Brain microvascular endothelial cell (primary cell): ENCODE data around the gene CLASRP.

Source experiments
- DNase-seq: peaks from one replicate; pipeline ENCODE4 v3.0.0-alpha.2; 2020
- H3K27ac ChIP-seq: fragments of 250-450 bp; sonication (Bioruptor Pico); 2 replicates; pipeline ENCODE4 v1.5.1; 2020; ENCODE audit warnings: mild to moderate bottlenecking, moderate library complexity
- H3K27me3 ChIP-seq: fragments of 250-450 bp; sonication (Bioruptor Pico); replicated peaks from 2 replicates; pipeline ENCODE4 v1.5.1; 2020; ENCODE audit warnings: mild to moderate bottlenecking
- H3K36me3 ChIP-seq: fragments of 250-450 bp; sonication (Bioruptor Pico); replicated peaks from 2 replicates; pipeline ENCODE4 v1.5.1; 2020; ENCODE audit warnings: mild to moderate bottlenecking
- H3K4me3 ChIP-seq: 2 replicates; pipeline ENCODE4 v1.5.1; 2011; ENCODE audit warnings: low read depth, mild to moderate bottlenecking, control low read depth, low read length, moderate library complexity
- CTCF ChIP-seq: IDR thresholded peaks from 2 replicates; pipeline ENCODE4 v1.5.1; 2011; ENCODE audit warnings: low read depth, mild to moderate bottlenecking, moderate library complexity, low read length, control low read depth, inconsistent platforms; ENCODE audit errors: missing control alignments
- in situ Hi-C: cut with HindIII; loops from 2 replicates; pipeline ENCODE4 v1.10.0; 2017; ENCODE audit warnings: low sequenced_read_pairs, low pct_ligation_motif_present

The CLASRP gene

GRCh38 chr19:45074744-45075300, 36.0 kb downstream of the CLASRP start:
- in situ Hi-C loops, result no loop called here
- TF ChIP-seq CTCF, result no peak
- Histone ChIP-seq H3K4me3 (no peak overlapping the region), H3K27me3 (no peaks in the 10 kb centered on the region), H3K36me3 (peaks cover 15% of the 10 kb centered on the region), H3K27ac (no peak overlapping the region)
- no peak for DNase-seq

- peak overlapping the region; percentile 51 for H3K4me3 ChIP-seq
- no peaks in the 10 kb centered on the region for H3K27me3 ChIP-seq
- H3K36me3 ChIP-seq, result peaks cover 9% of the 10 kb centered on the region
- DNase-seq, result no peak
- no peak overlapping the region for H3K27ac ChIP-seq
- in situ Hi-C loops, result no loop called here
- TF ChIP-seq CTCF, result no peak
Measured at GRCh38 chr19:45075301-45076028, 36.6 kb downstream of the CLASRP start.

DNA sequence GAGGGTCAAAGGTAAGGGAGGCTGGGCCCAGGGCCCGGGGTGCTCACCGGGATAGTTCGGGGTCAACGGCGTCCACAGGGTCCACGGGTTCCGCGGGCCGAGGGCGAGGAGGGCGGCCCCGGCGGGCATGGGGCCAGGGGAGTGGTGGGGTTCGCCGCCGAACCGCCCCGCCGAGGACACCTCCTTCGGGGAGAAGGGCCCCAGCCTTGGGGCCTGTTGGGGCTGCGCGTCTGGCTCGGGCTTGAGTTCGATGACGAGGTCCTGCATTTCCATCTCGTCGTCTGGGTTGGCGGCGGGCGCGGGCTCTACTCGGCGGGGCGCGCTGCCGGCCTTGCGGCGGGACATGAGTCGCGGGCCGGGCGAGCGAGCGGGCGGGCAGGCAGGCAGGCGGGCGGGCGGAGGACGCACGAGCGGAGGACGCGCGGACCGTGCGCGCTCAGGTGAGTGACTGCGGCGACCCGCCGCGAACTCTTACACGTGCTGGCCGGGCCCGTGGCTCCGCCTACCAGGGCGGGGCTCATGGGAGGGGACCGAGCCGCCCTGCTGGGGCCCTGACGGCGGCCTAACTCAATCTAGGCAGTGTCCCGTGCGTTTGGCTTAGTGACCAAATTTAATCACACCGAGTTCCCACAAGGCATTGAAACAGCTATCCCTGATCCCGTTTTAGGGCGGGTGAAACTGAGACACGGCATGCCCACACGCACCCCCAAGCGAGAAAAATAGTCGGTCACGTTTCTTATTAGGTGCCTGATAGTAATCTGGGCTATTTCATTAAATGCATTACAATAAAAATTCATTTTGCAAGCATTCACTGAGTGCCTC, 37.4 kb downstream of the CLASRP start, which contains the start of gene ZNF296:
ZNF296 (minus strand) TSS at position 450 of the 822 bp plus-strand sequence; CDS start at position 345, 105 bp downstream.
- Histone ChIP-seq H3K4me3 (peak within 1 kb of the TSS; percentile 51), H3K36me3 (peaks cover 4% of the 10 kb centered on the region), H3K27ac (no peak within 1 kb of the TSS), H3K27me3 (no peaks in the 10 kb centered on the region)
- no peak for DNase-seq
- no peak for TF ChIP-seq CTCF
- in situ Hi-C loops, result no loop called here

DNA sequence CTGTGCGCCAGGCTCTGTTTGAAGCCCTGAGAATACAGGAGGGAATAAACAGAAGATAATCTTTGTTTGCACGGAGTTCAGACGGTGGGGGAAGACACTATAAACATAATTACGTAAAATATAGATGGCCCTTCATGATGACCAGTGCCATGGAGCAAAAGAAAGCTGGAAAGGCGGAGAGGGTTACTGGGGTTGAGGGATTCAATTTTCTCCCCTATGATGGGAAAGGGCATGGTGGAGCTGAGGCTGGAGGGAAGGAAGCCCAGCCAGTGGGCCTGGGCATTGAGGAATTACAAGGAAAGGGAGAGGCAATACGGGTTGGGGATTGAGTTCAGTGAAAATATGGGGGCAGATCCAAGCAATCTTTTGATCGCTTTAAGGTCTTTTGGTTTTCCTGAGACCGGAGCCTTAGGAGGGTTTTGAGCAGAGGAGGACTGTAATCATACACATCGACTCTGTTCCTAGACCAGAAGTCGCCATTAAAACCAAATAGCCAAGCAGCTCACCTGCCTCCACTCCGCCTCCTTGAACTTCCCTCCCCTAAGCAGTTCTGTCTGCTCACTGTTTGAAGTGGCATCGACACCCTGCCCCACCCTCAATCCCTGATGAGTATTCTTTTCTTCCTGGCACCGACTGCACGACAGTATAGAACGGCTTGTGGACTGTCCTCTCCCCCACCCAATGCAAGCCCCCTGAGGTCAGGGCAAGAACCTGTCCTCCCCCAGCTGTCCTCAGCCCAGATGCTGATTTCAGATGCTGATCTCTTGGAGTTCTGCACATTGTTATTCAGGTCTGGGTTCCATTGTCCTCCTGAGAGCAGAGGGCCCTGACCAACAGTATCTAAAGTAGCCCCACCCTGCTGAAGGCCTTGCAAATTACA, 38.2 kb downstream of the CLASRP start:
- Histone ChIP-seq H3K27me3 (no peaks in the 10 kb centered on the region), H3K27ac (no peak overlapping the region), H3K4me3 (no peak overlapping the region), H3K36me3 (peaks cover 6% of the 10 kb centered on the region)
- DNase-seq, result no peak
- TF ChIP-seq CTCF, result no peak
- in situ Hi-C loops, result no loop called here

- H3K27me3 ChIP-seq, result no peaks in the 10 kb centered on the region
- no peak for TF ChIP-seq CTCF
- H3K27ac ChIP-seq, result no peak overlapping the region
- H3K4me3 ChIP-seq, result peak overlapping the region; percentile 98
- DNase-seq, result no peak
- in situ Hi-C loops, result no loop called here
- H3K36me3 ChIP-seq, result peaks cover 9% of the 10 kb centered on the region
Measured at GRCh38 chr19:45078390-45079062, 39.7 kb downstream of the CLASRP start.
